Measurements from ENCODE around the gene AKT1S1.

The AKT1S1 gene

DNA sequence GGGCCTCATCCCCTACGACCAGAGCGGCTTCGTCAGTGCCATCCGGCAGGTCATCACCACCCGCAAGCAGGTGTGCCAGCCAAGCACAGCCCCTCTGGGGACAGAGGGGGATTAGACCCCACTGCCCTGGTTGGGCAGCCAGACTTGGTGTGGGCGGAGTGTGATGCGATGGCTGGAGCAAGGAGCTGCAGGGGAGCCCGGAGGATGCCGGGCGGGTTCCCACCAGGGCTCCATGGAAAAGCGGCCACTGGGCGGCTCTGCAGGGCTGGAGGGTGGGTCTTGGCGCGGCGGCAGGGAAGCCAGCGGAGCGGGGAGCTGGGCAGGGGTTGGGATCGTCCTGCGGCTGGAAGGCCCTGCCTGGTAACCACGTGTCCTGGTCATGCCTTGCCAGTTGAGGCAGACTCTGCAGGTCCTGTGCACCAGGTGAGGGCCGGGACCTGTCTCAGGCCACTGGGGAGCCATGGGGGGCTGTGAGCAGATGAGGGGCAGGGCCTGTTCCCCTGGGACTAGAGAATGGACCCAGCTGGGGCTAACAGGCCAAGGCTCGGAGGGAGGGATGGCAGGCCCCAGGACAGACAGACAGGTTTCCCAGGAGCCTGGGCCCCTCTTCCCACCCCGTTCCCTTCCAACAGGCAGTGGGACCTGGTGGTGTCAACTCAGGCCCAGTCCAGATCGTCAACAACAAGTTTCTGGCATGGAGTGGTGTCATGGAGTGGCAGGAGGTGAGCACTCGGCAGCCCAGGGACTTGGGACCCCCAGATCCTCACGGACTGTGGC, 19.9 kb downstream of the AKT1S1 start (continued):
- TF ChIP-seq, protein P1, sequence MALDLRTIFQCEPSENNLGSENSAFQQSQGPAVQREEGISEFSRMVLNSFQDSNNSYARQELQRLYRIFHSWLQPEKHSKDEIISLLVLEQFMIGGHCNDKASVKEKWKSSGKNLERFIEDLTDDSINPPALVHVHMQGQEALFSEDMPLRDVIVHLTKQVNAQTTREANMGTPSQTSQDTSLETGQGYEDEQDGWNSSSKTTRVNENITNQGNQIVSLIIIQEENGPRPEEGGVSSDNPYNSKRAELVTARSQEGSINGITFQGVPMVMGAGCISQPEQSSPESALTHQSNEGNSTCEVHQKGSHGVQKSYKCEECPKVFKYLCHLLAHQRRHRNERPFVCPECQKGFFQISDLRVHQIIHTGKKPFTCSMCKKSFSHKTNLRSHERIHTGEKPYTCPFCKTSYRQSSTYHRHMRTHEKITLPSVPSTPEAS (tag by site-specific recombination; IDR thresholded peaks at IDR 0.05), result no peak
- no peak for TF ChIP-seq SCRT2 (tag by site-specific recombination; IDR thresholded peaks at IDR 0.05)
- TF ChIP-seq ZFP3 (tag by site-specific recombination; IDR thresholded peaks at IDR 0.05; ENCODE audit: low read depth), result no peak
- no peak for TF ChIP-seq ZNF341 (tag by site-specific recombination; IDR thresholded peaks at IDR 0.05; ENCODE audit: low read depth)
- TF ChIP-seq ZNF626 (tag by site-specific recombination; IDR thresholded peaks at IDR 0.05), result no peak
- TF ChIP-seq, protein P2, sequence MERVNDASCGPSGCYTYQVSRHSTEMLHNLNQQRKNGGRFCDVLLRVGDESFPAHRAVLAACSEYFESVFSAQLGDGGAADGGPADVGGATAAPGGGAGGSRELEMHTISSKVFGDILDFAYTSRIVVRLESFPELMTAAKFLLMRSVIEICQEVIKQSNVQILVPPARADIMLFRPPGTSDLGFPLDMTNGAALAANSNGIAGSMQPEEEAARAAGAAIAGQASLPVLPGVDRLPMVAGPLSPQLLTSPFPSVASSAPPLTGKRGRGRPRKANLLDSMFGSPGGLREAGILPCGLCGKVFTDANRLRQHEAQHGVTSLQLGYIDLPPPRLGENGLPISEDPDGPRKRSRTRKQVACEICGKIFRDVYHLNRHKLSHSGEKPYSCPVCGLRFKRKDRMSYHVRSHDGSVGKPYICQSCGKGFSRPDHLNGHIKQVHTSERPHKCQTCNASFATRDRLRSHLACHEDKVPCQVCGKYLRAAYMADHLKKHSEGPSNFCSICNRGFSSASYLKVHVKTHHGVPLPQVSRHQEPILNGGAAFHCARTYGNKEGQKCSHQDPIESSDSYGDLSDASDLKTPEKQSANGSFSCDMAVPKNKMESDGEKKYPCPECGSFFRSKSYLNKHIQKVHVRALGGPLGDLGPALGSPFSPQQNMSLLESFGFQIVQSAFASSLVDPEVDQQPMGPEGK (tag by site-specific recombination; IDR thresholded peaks at IDR 0.05), result no peak
- no peak for TF ChIP-seq ZNF23 (tag by site-specific recombination; IDR thresholded peaks at IDR 0.05; ENCODE audit: borderline replicate concordance)
- TF ChIP-seq, protein P3, sequence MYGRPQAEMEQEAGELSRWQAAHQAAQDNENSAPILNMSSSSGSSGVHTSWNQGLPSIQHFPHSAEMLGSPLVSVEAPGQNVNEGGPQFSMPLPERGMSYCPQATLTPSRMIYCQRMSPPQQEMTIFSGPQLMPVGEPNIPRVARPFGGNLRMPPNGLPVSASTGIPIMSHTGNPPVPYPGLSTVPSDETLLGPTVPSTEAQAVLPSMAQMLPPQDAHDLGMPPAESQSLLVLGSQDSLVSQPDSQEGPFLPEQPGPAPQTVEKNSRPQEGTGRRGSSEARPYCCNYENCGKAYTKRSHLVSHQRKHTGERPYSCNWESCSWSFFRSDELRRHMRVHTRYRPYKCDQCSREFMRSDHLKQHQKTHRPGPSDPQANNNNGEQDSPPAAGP (tag by site-specific recombination; IDR thresholded peaks at IDR 0.05), result peak; percentile 49; the same call in 1 of the 2 replicates
- TF ChIP-seq ZNF558 (tag by site-specific recombination; IDR thresholded peaks at IDR 0.05), result no peak
- TF ChIP-seq ZFP37 (tag by site-specific recombination; IDR thresholded peaks at IDR 0.05), result 0 out of 2 replicates have a peak, but pooled peaks have one; percentile 39
- TF ChIP-seq, protein P4, sequence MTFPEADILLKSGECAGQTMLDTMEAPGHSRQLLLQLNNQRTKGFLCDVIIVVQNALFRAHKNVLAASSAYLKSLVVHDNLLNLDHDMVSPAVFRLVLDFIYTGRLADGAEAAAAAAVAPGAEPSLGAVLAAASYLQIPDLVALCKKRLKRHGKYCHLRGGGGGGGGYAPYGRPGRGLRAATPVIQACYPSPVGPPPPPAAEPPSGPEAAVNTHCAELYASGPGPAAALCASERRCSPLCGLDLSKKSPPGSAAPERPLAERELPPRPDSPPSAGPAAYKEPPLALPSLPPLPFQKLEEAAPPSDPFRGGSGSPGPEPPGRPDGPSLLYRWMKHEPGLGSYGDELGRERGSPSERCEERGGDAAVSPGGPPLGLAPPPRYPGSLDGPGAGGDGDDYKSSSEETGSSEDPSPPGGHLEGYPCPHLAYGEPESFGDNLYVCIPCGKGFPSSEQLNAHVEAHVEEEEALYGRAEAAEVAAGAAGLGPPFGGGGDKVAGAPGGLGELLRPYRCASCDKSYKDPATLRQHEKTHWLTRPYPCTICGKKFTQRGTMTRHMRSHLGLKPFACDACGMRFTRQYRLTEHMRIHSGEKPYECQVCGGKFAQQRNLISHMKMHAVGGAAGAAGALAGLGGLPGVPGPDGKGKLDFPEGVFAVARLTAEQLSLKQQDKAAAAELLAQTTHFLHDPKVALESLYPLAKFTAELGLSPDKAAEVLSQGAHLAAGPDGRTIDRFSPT (tag by site-specific recombination; IDR thresholded peaks at IDR 0.05), result no peak
- no peak for TF ChIP-seq ZNF785 (tag by site-specific recombination; IDR thresholded peaks at IDR 0.05)
- no peak for TF ChIP-seq ZNF10 (tag by site-specific recombination; IDR thresholded peaks at IDR 0.05)
- no peak for TF ChIP-seq YY2 (tag by site-specific recombination; IDR thresholded peaks at IDR 0.05)
- TF ChIP-seq ZNF24 (tag by site-specific recombination; IDR thresholded peaks at IDR 0.05), result 0 out of 2 replicates have a peak, but pooled peaks have one; percentile 17
- TF ChIP-seq ZNF510 (tag by site-specific recombination; IDR thresholded peaks at IDR 0.05; ENCODE audit: insufficient replicate concordance), result no peak
- no peak for TF ChIP-seq ZNF274 (IDR thresholded peaks at IDR 0.05; ENCODE audit: low read length)
- TF ChIP-seq ZNF274 (tag by site-specific recombination; IDR thresholded peaks at IDR 0.05; ENCODE audit: borderline replicate concordance), result no peak
- TF ChIP-seq ZNF354C (tag by site-specific recombination; IDR thresholded peaks at IDR 0.05; ENCODE audit: borderline replicate concordance, low read depth), result no peak
- TF ChIP-seq ZNF416 (tag by site-specific recombination; IDR thresholded peaks at IDR 0.05), result no peak
- no peak for TF ChIP-seq ZBTB21 (tag by site-specific recombination; IDR thresholded peaks at IDR 0.05)
- TF ChIP-seq WT1 (tag by site-specific recombination; IDR thresholded peaks at IDR 0.05), result no peak
- no peak for TF ChIP-seq TCF7L2 (IDR thresholded peaks at IDR 0.05; ENCODE audit: borderline replicate concordance, low read depth, low read length)
- TF ChIP-seq, protein P5, sequence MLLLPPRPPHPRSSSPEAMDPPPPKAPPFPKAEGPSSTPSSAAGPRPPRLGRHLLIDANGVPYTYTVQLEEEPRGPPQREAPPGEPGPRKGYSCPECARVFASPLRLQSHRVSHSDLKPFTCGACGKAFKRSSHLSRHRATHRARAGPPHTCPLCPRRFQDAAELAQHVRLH (tag by site-specific recombination; IDR thresholded peaks at IDR 0.05), result peak; percentile 77
- no peak for TF ChIP-seq ZNF777 (tag by site-specific recombination; IDR thresholded peaks at IDR 0.05; ENCODE audit: borderline replicate concordance)
- TF ChIP-seq, protein P6, sequence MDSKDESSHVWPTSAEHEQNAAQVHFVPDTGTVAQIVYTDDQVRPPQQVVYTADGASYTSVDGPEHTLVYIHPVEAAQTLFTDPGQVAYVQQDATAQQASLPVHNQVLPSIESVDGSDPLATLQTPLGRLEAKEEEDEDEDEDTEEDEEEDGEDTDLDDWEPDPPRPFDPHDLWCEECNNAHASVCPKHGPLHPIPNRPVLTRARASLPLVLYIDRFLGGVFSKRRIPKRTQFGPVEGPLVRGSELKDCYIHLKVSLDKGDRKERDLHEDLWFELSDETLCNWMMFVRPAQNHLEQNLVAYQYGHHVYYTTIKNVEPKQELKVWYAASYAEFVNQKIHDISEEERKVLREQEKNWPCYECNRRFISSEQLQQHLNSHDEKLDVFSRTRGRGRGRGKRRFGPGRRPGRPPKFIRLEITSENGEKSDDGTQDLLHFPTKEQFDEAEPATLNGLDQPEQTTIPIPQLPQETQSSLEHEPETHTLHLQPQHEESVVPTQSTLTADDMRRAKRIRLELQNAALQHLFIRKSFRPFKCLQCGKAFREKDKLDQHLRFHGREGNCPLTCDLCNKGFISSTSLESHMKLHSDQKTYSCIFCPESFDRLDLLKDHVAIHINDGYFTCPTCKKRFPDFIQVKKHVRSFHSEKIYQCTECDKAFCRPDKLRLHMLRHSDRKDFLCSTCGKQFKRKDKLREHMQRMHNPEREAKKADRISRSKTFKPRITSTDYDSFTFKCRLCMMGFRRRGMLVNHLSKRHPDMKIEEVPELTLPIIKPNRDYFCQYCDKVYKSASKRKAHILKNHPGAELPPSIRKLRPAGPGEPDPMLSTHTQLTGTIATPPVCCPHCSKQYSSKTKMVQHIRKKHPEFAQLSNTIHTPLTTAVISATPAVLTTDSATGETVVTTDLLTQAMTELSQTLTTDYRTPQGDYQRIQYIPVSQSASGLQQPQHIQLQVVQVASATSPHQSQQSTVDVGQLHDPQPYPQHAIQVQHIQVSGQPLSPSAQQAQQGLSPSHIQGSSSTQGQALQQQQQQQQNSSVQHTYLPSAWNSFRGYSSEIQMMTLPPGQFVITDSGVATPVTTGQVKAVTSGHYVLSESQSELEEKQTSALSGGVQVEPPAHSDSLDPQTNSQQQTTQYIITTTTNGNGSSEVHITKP (tag by site-specific recombination; IDR thresholded peaks at IDR 0.05), result no peak
- TF ChIP-seq ZNF2 (tag by site-specific recombination; IDR thresholded peaks at IDR 0.05), result no peak
- TF ChIP-seq ZNF350 (tag by site-specific recombination; IDR thresholded peaks at IDR 0.05), result no peak
- TF ChIP-seq ZNF366 (tag by site-specific recombination; conservative IDR thresholded peaks at IDR 0.05), result no peak
- no peak for TF ChIP-seq ZNF585B (tag by site-specific recombination; IDR thresholded peaks at IDR 0.05)
